HFFc6 (cell line): Measurements from ENCODE around the gene ARL4A. TPM values are rescaled to one million over a fixed set of nuclear protein-coding genes. Genes with fewer than 3 reads are reported as not detected.
"Not testable (repeated sequence)": the region's sequence is repeated elsewhere in the genome, so short reads cannot be mapped to it uniquely, and the experiment has no call there.

Experiments
- DNase-seq: peaks from one replicate; pipeline ENCODE4 v3.0.0-alpha.2; 2018
- H3K27ac Mint-ChIP-seq: 2 replicates; pipeline ENCODE4 v1.8.0; 2020; ENCODE audit warnings: mild to moderate bottlenecking, mixed read lengths
- H3K27me3 Mint-ChIP-seq: 2 replicates; pipeline ENCODE4 v1.8.0; 2021; ENCODE audit warnings: mild to moderate bottlenecking, moderate library complexity, mixed read lengths; ENCODE audit not compliant: insufficient read depth
- H3K36me3 Mint-ChIP-seq: 2 replicates; pipeline ENCODE4 v1.8.0; 2021; ENCODE audit warnings: low read depth, mixed read lengths
- H3K4me1 Mint-ChIP-seq: 2 replicates; pipeline ENCODE4 v1.8.0; 2020; ENCODE audit warnings: low read depth, mixed read lengths
- H3K4me3 Mint-ChIP-seq: 2 replicates; pipeline ENCODE4 v1.8.0; 2020; ENCODE audit warnings: mild to moderate bottlenecking, moderate library complexity, mixed read lengths
- H3K9me3 Mint-ChIP-seq: 2 replicates; pipeline ENCODE4 v1.8.0; 2020; ENCODE audit warnings: mild to moderate bottlenecking, mixed read lengths
- total RNA-seq, 6 experiments: library from RNA; stranded (reverse); fragmentation: NEBNext Ultra II Directional; extraction: Animal tissue kit (Norgen Biotek cat#: 25700); gene quantifications; 2 replicates in 1 of 6; 3 replicates in 5 of 6; pipeline ENCODE4 v1.2.3, GENCODE V29; 2021
- TF ChIP-seq, protein P1 (sequence below): fragments of 200-600 bp; sonication (generic); IDR thresholded peaks from 2 replicates; pipeline ENCODE4 v1.5.0; 2021; ENCODE audit warnings: antibody characterized with exemption, mild to moderate bottlenecking

ARL4A gene
- total RNA-seq, 6 experiments from 2014 or later, result 12.5 to 15.5 (median 14.7) TPM

DNA sequence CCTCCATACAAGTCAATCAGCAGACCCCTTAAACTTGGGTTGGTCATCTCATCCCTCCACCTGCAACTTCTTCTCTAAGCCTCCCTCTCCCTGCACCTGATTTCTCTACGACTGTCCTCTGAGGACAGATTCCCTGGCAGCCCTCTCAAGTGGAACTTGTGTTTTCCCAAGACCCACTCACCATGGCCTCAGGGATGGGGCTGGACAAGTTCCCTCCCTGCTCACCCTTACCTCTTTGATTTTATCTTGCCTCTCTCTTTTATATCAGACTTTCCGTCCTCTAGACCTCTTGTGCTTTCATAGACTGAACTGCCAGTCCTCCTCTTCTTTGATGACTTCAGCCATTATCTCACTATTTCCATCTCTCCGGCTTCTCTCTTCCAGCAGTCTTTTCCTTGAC, 46.2 kb upstream of the ARL4A start:
- H3K9me3 Mint-ChIP-seq, result no peaks in the 10 kb centered on the region
- no peak overlapping the region for H3K4me3 Mint-ChIP-seq
- H3K27ac Mint-ChIP-seq, result no peak overlapping the region
- TF ChIP-seq, protein P1, sequence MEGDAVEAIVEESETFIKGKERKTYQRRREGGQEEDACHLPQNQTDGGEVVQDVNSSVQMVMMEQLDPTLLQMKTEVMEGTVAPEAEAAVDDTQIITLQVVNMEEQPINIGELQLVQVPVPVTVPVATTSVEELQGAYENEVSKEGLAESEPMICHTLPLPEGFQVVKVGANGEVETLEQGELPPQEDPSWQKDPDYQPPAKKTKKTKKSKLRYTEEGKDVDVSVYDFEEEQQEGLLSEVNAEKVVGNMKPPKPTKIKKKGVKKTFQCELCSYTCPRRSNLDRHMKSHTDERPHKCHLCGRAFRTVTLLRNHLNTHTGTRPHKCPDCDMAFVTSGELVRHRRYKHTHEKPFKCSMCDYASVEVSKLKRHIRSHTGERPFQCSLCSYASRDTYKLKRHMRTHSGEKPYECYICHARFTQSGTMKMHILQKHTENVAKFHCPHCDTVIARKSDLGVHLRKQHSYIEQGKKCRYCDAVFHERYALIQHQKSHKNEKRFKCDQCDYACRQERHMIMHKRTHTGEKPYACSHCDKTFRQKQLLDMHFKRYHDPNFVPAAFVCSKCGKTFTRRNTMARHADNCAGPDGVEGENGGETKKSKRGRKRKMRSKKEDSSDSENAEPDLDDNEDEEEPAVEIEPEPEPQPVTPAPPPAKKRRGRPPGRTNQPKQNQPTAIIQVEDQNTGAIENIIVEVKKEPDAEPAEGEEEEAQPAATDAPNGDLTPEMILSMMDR, result no peak
- DNase-seq, result no peak
- H3K27me3 Mint-ChIP-seq, result peaks cover 1% of the 10 kb centered on the region; the same call in 1 of the 2 replicates
- H3K36me3 Mint-ChIP-seq, result peaks cover 8% of the 10 kb centered on the region; the same call in 1 of the 2 replicates
- H3K4me1 Mint-ChIP-seq, result peaks cover 30% of the 10 kb centered on the region

- no peak overlapping the region for H3K4me3 Mint-ChIP-seq
- TF ChIP-seq, protein P1, result no peak
These were observed 44.9 kb upstream of the ARL4A start for GRCh38 chr7:12642508-12642907.

DNA sequence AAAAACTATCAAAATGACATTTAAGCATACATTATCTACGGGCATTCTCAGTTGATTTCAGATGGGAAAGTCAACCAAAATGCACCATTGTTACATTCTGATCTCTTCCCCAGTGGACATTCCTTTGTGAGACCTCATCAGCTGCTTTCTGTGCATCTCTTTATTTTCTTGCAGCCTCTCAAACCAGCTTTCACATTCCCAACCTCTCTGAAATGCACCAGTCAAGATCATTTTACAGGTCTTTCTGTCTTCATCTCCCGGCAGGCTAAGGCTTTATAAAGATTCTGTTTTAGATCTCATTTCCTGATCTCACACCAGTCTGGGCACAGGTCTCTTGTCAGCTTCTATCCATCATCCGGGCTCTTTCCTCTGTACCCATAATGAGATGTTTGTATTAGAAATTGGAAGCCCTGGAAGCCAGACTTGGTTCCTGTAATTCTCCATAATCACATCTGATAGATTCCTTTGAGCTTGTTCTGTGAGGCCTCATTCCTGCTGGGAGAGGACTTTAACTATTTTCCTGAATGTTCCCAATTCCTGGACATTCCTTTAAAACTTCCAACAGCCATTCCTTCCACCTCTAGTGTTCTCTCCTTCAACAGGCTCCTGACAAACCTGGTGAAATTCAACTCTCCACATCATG, 44.3 kb upstream of the ARL4A start:
- no peaks in the 10 kb centered on the region for H3K9me3 Mint-ChIP-seq
- H3K27ac Mint-ChIP-seq, result no peak overlapping the region
- H3K4me3 Mint-ChIP-seq, result no peak overlapping the region
- DNase-seq, result no peak
- TF ChIP-seq, protein P1, result no peak
- H3K36me3 Mint-ChIP-seq, result peaks cover 8% of the 10 kb centered on the region; the same call in 1 of the 2 replicates
- peaks cover 36% of the 10 kb centered on the region for H3K4me1 Mint-ChIP-seq
- peaks cover under 1% of the 10 kb centered on the region; the same call in 1 of the 2 replicates for H3K27me3 Mint-ChIP-seq

More at GRCh38 chr7:12642508-12642907, 44.9 kb upstream of the ARL4A start:
- Mint-ChIP-seq H3K4me1 (peaks cover 36% of the 10 kb centered on the region), H3K9me3 (no peaks in the 10 kb centered on the region), H3K36me3 (peaks cover 8% of the 10 kb centered on the region; the same call in 1 of the 2 replicates), H3K27me3 (peaks cover 1% of the 10 kb centered on the region; the same call in 1 of the 2 replicates), H3K27ac (no peak overlapping the region)
- DNase-seq, result no peak

- Mint-ChIP-seq H3K36me3 (peaks cover 8% of the 10 kb centered on the region; the same call in 1 of the 2 replicates), H3K9me3 (no peaks in the 10 kb centered on the region), H3K27me3 (no peaks in the 10 kb centered on the region), H3K4me3 (no peak overlapping the region), H3K4me1 (peaks cover 37% of the 10 kb centered on the region), H3K27ac (no peak overlapping the region)
- no peak for DNase-seq
- TF ChIP-seq, protein P1, result no peak
These were observed 43.8 kb upstream of the ARL4A start for GRCh38 chr7:12643644-12644043.

GRCh38 chr7:12645212-12645611, 42.2 kb upstream of the ARL4A start:
- H3K27me3 Mint-ChIP-seq, H3K9me3 Mint-ChIP-seq, H3K4me3 Mint-ChIP-seq, H3K36me3 Mint-ChIP-seq, DNase-seq: not testable (repeated sequence)
- Mint-ChIP-seq H3K4me1 (peaks cover 45% of the 10 kb centered on the region), H3K27ac (peak overlapping the region; percentile 6; the same call in 1 of the 2 replicates)

- Mint-ChIP-seq H3K27ac (peak overlapping the region; percentile 61), H3K36me3 (peaks cover 14% of the 10 kb centered on the region; the same call in 1 of the 2 replicates), H3K27me3 (no peaks in the 10 kb centered on the region), H3K4me1 (peaks cover 54% of the 10 kb centered on the region), H3K9me3 (no peaks in the 10 kb centered on the region), H3K4me3 (no peak overlapping the region)
- TF ChIP-seq, protein P1, result no peak
- peak; percentile 55 for DNase-seq
These were observed 41.3 kb upstream of the ARL4A start for GRCh38 chr7:12646139-12646538.
